Ovary (tissue), 9 donors: ENCODE data around the gene SPSB1. TPM values are rescaled to one million over a fixed set of nuclear protein-coding genes. Genes with fewer than 3 reads are reported as not detected.

Experiments used
- DNase-seq, 5 donors: peaks; one replicate each; pipeline ENCODE4 v3.0.0-alpha.2; 2019 to 2020
- H3K27ac ChIP-seq, 2 donors: fragments of 200-600 bp; one replicate each; pipeline versions ENCODE4 v1.5.1 to v1.8.0; 2019 to 2022
- H3K27me3 ChIP-seq: fragments of 200-600 bp; one replicate; pipeline ENCODE4 v1.8.0; 2022
- H3K36me3 ChIP-seq: fragments of 200-600 bp; sonication (generic); one replicate; pipeline ENCODE4 v1.5.1; 2019
- H3K4me1 ChIP-seq: one replicate; pipeline ENCODE4 v1.8.1; 2013; ENCODE audit warnings: mild to moderate bottlenecking, moderate library complexity; ENCODE audit not compliant: insufficient read depth
- H3K4me3 ChIP-seq: fragments of 200-600 bp; sonication (generic); one replicate; pipeline ENCODE4 v1.5.1; 2017
- H3K9me3 ChIP-seq, 2 donors: fragments of 200-600 bp in 1 of 2; sonication (generic) in 1 of 2; one replicate each; pipeline versions ENCODE4 v1.5.1 to v1.8.1; 2013 to 2019; ENCODE audit warnings: mild to moderate bottlenecking in 1 of 2, moderate library complexity in 1 of 2
- EP300 ChIP-seq: sonication (generic); formaldehyde crosslinking; IDR thresholded peaks from one replicate; pipeline ENCODE4 v1.6.1; 2017; ENCODE audit warnings: antibody characterized with exemption
- POLR2A ChIP-seq: fragments of 450-650 bp; IDR thresholded peaks from one replicate; pipeline ENCODE4 v1.6.1; 2017; ENCODE audit warnings: antibody characterized with exemption, mild to moderate bottlenecking, moderate library complexity
- whole genome bisulfite sequencing, 3 donors: extraction: QIAGEN DNeasy Blood & Tissue Kit in 1 of 3; methylation state at CpG; one replicate each; pipeline versions ENCODE4 v1.1.5 to v1.1.7; 2013 to 2017; 5-methylcytosine and 5-hydroxymethylcytosine counted together
- intact Hi-C, 4 donors: fragments of 100-400 bp; cut with DNase I; formaldehyde crosslinking; loops; one replicate each; pipeline versions ENCODE4 v1.11.0 to v1.15.1; 2022 to 2023
- polyA plus RNA-seq, 2 donors: library from polyadenylated mRNA; stranded (reverse); fragments of 200-250 nt in 1 of 2; fragments of 350-450 nt in 1 of 2; fragmentation: Illumina TruSeq in 1 of 2; extraction: RNeasy Lipid Tissue Mini Kit (QIAGEN cat#74804) in 1 of 2; gene quantifications; one replicate each; pipeline ENCODE4 v1.2.3, GENCODE V29; 2013 to 2014
- total RNA-seq, 7 donors: library from RNA; depleted of rRNA in 2 of 7; stranded (reverse); fragments of >200 nt in 2 of 7; fragmentation: NEBNext Ultra II Directional in 3 of 7; extraction: Animal tissue kit (Norgen Biotek cat#: 25700) in 3 of 7; gene quantifications; one replicate each; pipeline versions ENCODE4 v1.1.0 to v1.2.4, GENCODE V29; 2016 to 2023
- TF ChIP-seq, protein P1 (sequence below), 3 donors: fragments of 450-650 bp in 2 of 3; fragments of 200-600 bp in 1 of 3; IDR thresholded peaks; one replicate each; pipeline versions ENCODE4 v1.5.1 to v1.8.0; 2016 to 2022; ENCODE audit warnings: antibody characterized with exemption in 3 of 3, mild to moderate bottlenecking in 1 of 3
- donor health status: DM: no; HTN: no; CAD: no; lungs with moderate emphysema.
- donor health status: DM: no; HTN: no; CAD: no.
- donor health status: Bipolar disorder and iron deficiency.
- donor health status: DM: yes; HTN: yes; CAD: no.
- donor health status: DM: no; HTN: no; CAD: no.
- donor health status: DM: yes; HTN: yes; CAD: no.

SPSB1 gene
- total and polyA plus RNA-seq, 9 donors = 20.4 to 69.6 (median 34.4) TPM

GRCh38 chr1:9319789-9320519 is 27.3 kb downstream of the SPSB1 start:
- no peak overlapping the region for H3K4me3 ChIP-seq
- DNase-seq = no peak
- intact Hi-C loops = no loop called here
- no peaks in the 10 kb centered on the region for H3K9me3 ChIP-seq
- peaks cover 50% of the 10 kb centered on the region for H3K4me1 ChIP-seq
- WGBS, 3 donors = 61 to 69% (median 64%) methylated on average over 20 to 21 of the region's 21 CpGs
- no peak overlapping the region for H3K27ac ChIP-seq
- TF ChIP-seq POLR2A = no peak
- no peak for TF ChIP-seq EP300
- TF ChIP-seq, protein P1, sequence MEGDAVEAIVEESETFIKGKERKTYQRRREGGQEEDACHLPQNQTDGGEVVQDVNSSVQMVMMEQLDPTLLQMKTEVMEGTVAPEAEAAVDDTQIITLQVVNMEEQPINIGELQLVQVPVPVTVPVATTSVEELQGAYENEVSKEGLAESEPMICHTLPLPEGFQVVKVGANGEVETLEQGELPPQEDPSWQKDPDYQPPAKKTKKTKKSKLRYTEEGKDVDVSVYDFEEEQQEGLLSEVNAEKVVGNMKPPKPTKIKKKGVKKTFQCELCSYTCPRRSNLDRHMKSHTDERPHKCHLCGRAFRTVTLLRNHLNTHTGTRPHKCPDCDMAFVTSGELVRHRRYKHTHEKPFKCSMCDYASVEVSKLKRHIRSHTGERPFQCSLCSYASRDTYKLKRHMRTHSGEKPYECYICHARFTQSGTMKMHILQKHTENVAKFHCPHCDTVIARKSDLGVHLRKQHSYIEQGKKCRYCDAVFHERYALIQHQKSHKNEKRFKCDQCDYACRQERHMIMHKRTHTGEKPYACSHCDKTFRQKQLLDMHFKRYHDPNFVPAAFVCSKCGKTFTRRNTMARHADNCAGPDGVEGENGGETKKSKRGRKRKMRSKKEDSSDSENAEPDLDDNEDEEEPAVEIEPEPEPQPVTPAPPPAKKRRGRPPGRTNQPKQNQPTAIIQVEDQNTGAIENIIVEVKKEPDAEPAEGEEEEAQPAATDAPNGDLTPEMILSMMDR (IDR thresholded peaks at IDR 0.05) = no peak
- H3K27me3 ChIP-seq = no peaks in the 10 kb centered on the region
- H3K36me3 ChIP-seq = no peaks in the 10 kb centered on the region

- WGBS, 3 donors = 23 to 30% (median 27%) methylated on average over 31 of the region's 31 CpGs
- intact Hi-C loops = no loop called here
- Histone ChIP-seq H3K4me1 (peaks cover 49% of the 10 kb centered on the region), H3K9me3 (no peaks in the 10 kb centered on the region), H3K27me3 (no peaks in the 10 kb centered on the region), H3K27ac (peak overlapping the region in 1 of 2 donors; percentile 50), H3K36me3 (no peaks in the 10 kb centered on the region), H3K4me3 (peak overlapping the region; percentile 11)
- no peak for TF ChIP-seq EP300
- TF ChIP-seq POLR2A = no peak
- TF ChIP-seq, protein P1 (IDR thresholded peaks at IDR 0.05) = no peak
- no peak for DNase-seq
Observed at GRCh38 chr1:9320520-9321479, 28.1 kb downstream of the SPSB1 start.

DNA sequence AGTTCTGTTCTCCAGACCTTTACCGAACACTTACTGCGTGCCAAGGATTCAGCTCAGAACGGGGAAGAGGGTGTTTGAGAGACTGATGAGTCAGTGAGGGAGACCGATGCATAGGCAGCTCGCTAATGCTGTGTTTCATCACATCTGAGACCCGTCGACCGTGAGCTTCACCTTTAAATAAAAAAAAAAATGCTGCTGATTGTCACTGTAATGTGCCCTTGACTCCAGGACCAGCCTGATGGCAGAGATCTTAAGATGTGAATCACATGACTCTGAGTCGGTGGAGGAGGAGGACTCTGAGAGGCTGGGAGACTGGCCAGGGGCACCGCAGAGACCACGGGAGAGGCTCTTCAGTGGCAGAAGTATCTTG is 28.8 kb downstream of the SPSB1 start:
- DNase-seq = peak in 1 of 5 donors; percentile 61
- no peaks in the 10 kb centered on the region for H3K36me3 ChIP-seq
- H3K27ac ChIP-seq = peak overlapping the region in 1 of 2 donors; percentile 50
- H3K27me3 ChIP-seq = no peaks in the 10 kb centered on the region
- TF ChIP-seq, protein P1 (IDR thresholded peaks at IDR 0.05) = no peak
- TF ChIP-seq POLR2A (no peak), EP300 (no peak)
- intact Hi-C loops = no loop called here
- H3K4me1 ChIP-seq = peaks cover 50% of the 10 kb centered on the region
- H3K9me3 ChIP-seq = no peaks in the 10 kb centered on the region
- WGBS, 3 donors = 23 to 37% (median 29%) methylated on average over 11 of the region's 11 CpGs
- no peak overlapping the region for H3K4me3 ChIP-seq

GRCh38 chr1:9321986-9322660 is 29.4 kb downstream of the SPSB1 start:
- no peaks in the 10 kb centered on the region for H3K27me3 ChIP-seq
- H3K36me3 ChIP-seq = no peaks in the 10 kb centered on the region
- no peaks in the 10 kb centered on the region for H3K9me3 ChIP-seq
- H3K27ac ChIP-seq = no peak overlapping the region
- WGBS, 3 donors = 83 to 90% (median 86%) methylated on average over 17 of the region's 17 CpGs
- TF ChIP-seq, protein P1 (IDR thresholded peaks at IDR 0.05) = no peak
- H3K4me3 ChIP-seq = no peak overlapping the region
- intact Hi-C loops = no loop called here
- H3K4me1 ChIP-seq = peaks cover 50% of the 10 kb centered on the region
- no peak for DNase-seq
